CD4-positive, alpha-beta T cell (primary cell): ENCODE results near the gene APOBEC4. TPM values are rescaled to one million over a fixed set of nuclear protein-coding genes. Genes with fewer than 3 reads are reported as not detected.

Experiments used
- ATAC-seq: fragments of 200-7000 bp; cut with Tn5 transposase; one replicate; pipeline ENCODE4 v1.10.0; 2022; ENCODE audit warnings: mild to moderate bottlenecking; ENCODE audit not compliant: poor library complexity
- CTCF ChIA-PET: fragments of 350-600 bp; sonication (Branson Sonifier 250); formaldehyde crosslinking; loops from one replicate; lab custom pipeline; 2021; ENCODE audit warnings: antibody characterized with exemption, inconsistent platforms; lab: Charles Lee
- POLR2A ChIA-PET: fragments of 350-600 bp; sonication (Branson Sonifier 250); formaldehyde crosslinking; loops from one replicate; lab custom pipeline; 2021; ENCODE audit warnings: antibody characterized with exemption, inconsistent platforms; lab: Charles Lee
- DNase-seq, 14 experiments: peaks; one replicate each; pipeline ENCODE4 v3.0.0-alpha.2; 2013 to 2020; ENCODE audit warnings: mixed read lengths in 2 of 14
- H3K27ac ChIP-seq, 2 donors: one replicate each; pipeline versions ENCODE4 v1.5.1 to v1.7.0; 2013; ENCODE audit warnings: low read length in 2 of 2, low read depth in 1 of 2, mild to moderate bottlenecking in 1 of 2
- H3K27me3 ChIP-seq, 2 experiments: 1 replicate in 1 of 2; 2 replicates in 1 of 2; pipeline versions ENCODE4 v1.6.1 to v1.7.0; 2013; ENCODE audit warnings: low read length in 2 of 2, control low read depth in 1 of 2, mild to moderate bottlenecking in 1 of 2, moderate library complexity in 1 of 2; ENCODE audit not compliant: insufficient read depth in 2 of 2, control insufficient read depth in 1 of 2
- H3K36me3 ChIP-seq: one replicate; pipeline ENCODE4 v1.6.1; 2013; ENCODE audit warnings: low read length, control low read depth; ENCODE audit not compliant: insufficient read depth
- H3K4me1 ChIP-seq: one replicate; pipeline ENCODE4 v1.6.1; 2013; ENCODE audit warnings: low read length, control low read depth; ENCODE audit not compliant: insufficient read depth
- H3K4me3 ChIP-seq: one replicate; pipeline ENCODE4 v1.5.1; 2013; ENCODE audit warnings: mild to moderate bottlenecking, low read length, moderate library complexity
- H3K9me3 ChIP-seq, 2 experiments: 1 replicate in 1 of 2; 2 replicates in 1 of 2; pipeline versions ENCODE4 v1.6.1 to v1.7.0; 2013; ENCODE audit warnings: low read length in 2 of 2, mild to moderate bottlenecking in 2 of 2, control low read depth in 1 of 2, moderate library complexity in 1 of 2; ENCODE audit not compliant: control insufficient read depth in 1 of 2, insufficient read depth in 1 of 2
- H3K27ac Mint-ChIP-seq: one replicate; pipeline ENCODE4 v1.8.0; 2020; ENCODE audit warnings: mixed read lengths
- H3K27me3 Mint-ChIP-seq: one replicate; pipeline ENCODE4 v1.8.0; 2021; ENCODE audit warnings: mixed read lengths
- H3K36me3 Mint-ChIP-seq: one replicate; pipeline ENCODE4 v1.8.0; 2021; ENCODE audit warnings: low read depth, mixed read lengths
- H3K4me1 Mint-ChIP-seq: one replicate; pipeline ENCODE4 v1.8.0; 2021; ENCODE audit warnings: low read depth, mixed read lengths
- H3K4me3 Mint-ChIP-seq: one replicate; pipeline ENCODE4 v1.8.0; 2020; ENCODE audit warnings: mild to moderate bottlenecking, mixed read lengths
- H3K9me3 Mint-ChIP-seq: one replicate; pipeline ENCODE4 v1.8.0; 2020; ENCODE audit warnings: mixed read lengths
- intact Hi-C, 2 experiments: fragments of 100-400 bp; cut with DNase I in 1 of 2; cut with micrococcal nuclease in 1 of 2; formaldehyde crosslinking; loops; one replicate each; pipeline versions ENCODE4 v1.15.1 to v1.9.0; 2023 to 2025; cut with DNase I, micrococcal nuclease
- total RNA-seq, 174 experiments: library from RNA in 2 of 174; stranded (reverse) in 2 of 174; gene quantifications; one replicate each; pipeline ENCODE4 v1.2.3 and lab custom pipeline; 2021 to 2026
- TF ChIP-seq, protein P1 (sequence below): fragments of 200-600 bp; IDR thresholded peaks from one replicate; pipeline ENCODE4 v1.8.0; 2022; ENCODE audit warnings: antibody characterized with exemption, mild to moderate bottlenecking

APOBEC4 gene
- total RNA-seq, 2 experiments from 2014 or later = not detected

DNA sequence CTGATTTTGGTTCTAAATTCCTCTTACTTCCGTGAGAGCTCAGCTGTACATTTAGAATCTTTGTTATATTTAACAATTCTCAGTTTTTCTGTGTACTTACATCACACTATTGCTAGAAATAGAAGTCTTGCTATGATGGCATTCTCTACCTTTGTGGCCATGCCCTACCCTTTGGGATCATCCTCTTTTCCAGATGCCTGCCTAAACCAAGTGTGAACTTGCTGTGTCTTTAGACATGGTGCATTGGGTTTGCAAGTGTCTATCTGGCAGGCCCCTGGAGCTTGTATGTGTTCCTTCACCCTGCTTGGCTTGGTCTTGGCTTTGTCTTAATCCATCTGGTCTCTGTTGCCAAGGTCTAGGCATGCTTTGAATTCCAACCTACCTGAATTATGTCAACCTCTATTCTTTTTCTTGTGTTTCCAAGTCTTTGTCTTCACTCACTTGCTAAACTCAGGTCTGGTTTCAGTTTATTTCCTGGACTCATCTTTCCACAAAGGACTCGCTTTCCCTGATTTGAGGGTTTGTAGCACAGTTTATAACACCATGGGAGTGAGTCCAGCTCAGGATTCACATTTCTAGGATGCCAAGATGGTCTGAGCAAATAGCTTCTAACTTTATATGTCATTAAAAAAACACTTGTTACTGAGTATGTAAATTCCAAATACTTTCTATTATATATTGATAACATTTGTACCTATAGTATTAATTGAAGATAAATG, 20.6 kb upstream of the APOBEC4 start:
- H3K36me3 Mint-ChIP-seq = peaks cover 4% of the 10 kb centered on the region
- peaks cover 16% of the 10 kb centered on the region for H3K27me3 Mint-ChIP-seq
- intact Hi-C loops = no loop called here

DNA sequence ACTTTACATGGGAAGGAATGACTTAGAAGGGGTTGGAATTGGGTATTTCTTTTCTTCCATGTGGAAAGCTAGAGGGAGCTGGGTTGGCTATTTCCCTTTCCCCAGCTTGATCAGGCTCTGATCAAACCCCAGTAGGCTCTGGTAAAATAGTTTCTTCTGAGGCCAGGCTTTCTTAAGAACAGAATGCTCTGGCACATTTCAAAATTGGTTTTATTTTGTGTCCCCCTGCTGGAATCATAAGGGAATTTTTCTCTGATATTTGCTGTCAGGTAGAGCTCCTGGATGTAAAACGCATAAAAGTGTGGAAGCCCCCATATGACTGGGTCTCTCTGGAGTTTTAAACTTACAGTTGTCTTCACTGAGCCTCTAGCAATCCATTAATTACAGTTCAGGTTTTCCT, 17.1 kb upstream of the APOBEC4 start:
- no peak overlapping the region for H3K4me3 ChIP-seq
- ATAC-seq = no peak
- TF ChIP-seq, protein P1, sequence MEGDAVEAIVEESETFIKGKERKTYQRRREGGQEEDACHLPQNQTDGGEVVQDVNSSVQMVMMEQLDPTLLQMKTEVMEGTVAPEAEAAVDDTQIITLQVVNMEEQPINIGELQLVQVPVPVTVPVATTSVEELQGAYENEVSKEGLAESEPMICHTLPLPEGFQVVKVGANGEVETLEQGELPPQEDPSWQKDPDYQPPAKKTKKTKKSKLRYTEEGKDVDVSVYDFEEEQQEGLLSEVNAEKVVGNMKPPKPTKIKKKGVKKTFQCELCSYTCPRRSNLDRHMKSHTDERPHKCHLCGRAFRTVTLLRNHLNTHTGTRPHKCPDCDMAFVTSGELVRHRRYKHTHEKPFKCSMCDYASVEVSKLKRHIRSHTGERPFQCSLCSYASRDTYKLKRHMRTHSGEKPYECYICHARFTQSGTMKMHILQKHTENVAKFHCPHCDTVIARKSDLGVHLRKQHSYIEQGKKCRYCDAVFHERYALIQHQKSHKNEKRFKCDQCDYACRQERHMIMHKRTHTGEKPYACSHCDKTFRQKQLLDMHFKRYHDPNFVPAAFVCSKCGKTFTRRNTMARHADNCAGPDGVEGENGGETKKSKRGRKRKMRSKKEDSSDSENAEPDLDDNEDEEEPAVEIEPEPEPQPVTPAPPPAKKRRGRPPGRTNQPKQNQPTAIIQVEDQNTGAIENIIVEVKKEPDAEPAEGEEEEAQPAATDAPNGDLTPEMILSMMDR = no peak

More for the DNA sequence above, 20.6 kb upstream of the APOBEC4 start:
- DNase-seq (no peak), ATAC-seq (no peak)
- ChIA-PET CTCF (interaction anchor here (0.8 kb wide), 1 partner anchor 11 kb away, joined by 4 read pairs; no protein-coding TSS in a partner anchor), POLR2A (no interaction called here)
- TF ChIP-seq, protein P1 = no peak
- H3K4me3 ChIP-seq = no peak overlapping the region
- no peaks in the 10 kb centered on the region for H3K4me1 ChIP-seq
- no peaks in the 10 kb centered on the region for H3K27me3 ChIP-seq
- H3K27ac ChIP-seq = no peak overlapping the region
- Mint-ChIP-seq H3K4me1 (no peaks in the 10 kb centered on the region), H3K4me3 (no peak overlapping the region), H3K9me3 (no peaks in the 10 kb centered on the region), H3K27ac (no peak overlapping the region)
- H3K9me3 ChIP-seq = peaks cover 0 to 6% of the 10 kb centered on the region in 2 experiments
- H3K36me3 ChIP-seq = no peaks in the 10 kb centered on the region

DNA sequence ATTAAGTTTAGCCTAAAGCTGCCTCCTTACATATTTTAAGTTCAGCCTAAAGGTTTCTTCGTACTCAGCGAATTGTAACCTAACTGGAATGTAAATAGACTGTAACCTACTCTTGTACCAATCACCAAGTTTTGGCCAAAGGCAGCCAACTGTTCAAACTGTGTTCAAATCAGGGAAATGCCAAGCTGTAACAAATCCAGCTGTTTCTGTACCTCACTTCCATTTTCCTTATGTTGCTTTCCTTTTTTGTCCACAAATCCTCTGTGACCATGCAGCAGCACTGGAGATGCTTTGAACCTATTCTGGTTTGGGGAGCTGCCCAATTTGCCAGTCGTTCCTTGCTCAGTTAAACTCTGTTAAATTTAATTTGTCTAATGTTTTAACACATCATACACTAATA, 3.2 kb upstream of the APOBEC4 start:
- Histone ChIP-seq H3K4me3 (no peak overlapping the region), H3K36me3 (no peaks in the 10 kb centered on the region), H3K4me1 (peaks cover 26% of the 10 kb centered on the region), H3K9me3 (no peaks in the 10 kb centered on the region), H3K27me3 (no peaks in the 10 kb centered on the region), H3K27ac (no peak overlapping the region)
- TF ChIP-seq, protein P1 = no peak
- intact Hi-C loops = loop anchor here in 1 of 2 experiments (5.0 kb wide), 1 partner anchor 566 kb away; no protein-coding TSS in a partner anchor
- Mint-ChIP-seq H3K4me3 (no peak overlapping the region), H3K4me1 (peaks cover 37% of the 10 kb centered on the region), H3K9me3 (no peaks in the 10 kb centered on the region), H3K27me3 (no peaks in the 10 kb centered on the region), H3K27ac (no peak overlapping the region), H3K36me3 (no peaks in the 10 kb centered on the region)
- no peak for ATAC-seq
- DNase-seq = no peak
- ChIA-PET POLR2A (interaction anchor here (1.3 kb wide), 1 partner anchor 29 kb away, joined by 5 read pairs; no protein-coding TSS in a partner anchor), CTCF (interaction anchor here (1.4 to 4.4 kb wide), 4 partner anchors 19 to 259 kb away, joined by 9 to 57 read pairs (median 12); no protein-coding TSS in a partner anchor)

More for the DNA sequence above, 17.1 kb upstream of the APOBEC4 start:
- CTCF ChIA-PET = interaction anchor here (0.9 to 1.6 kb wide), 2 partner anchors 15 to 246 kb away, joined by 3 read pairs; no protein-coding TSS in a partner anchor
- no peak overlapping the region for H3K4me3 Mint-ChIP-seq
- no peak for DNase-seq
- H3K27ac ChIP-seq = no peak overlapping the region
- no peaks in the 10 kb centered on the region for H3K4me1 Mint-ChIP-seq
- no peaks in the 10 kb centered on the region for H3K27me3 ChIP-seq
- no peaks in the 10 kb centered on the region for H3K9me3 Mint-ChIP-seq
- peaks cover 4% of the 10 kb centered on the region for H3K36me3 Mint-ChIP-seq
- intact Hi-C loops = no loop called here
- no peak overlapping the region for H3K27ac Mint-ChIP-seq
- H3K36me3 ChIP-seq = no peaks in the 10 kb centered on the region
- peaks cover 0 to 6% of the 10 kb centered on the region in 2 experiments for H3K9me3 ChIP-seq
- H3K4me1 ChIP-seq = no peaks in the 10 kb centered on the region
- H3K27me3 Mint-ChIP-seq = peaks cover 11% of the 10 kb centered on the region
- POLR2A ChIA-PET = no interaction called here
